ENCODE data around the gene ERBB2. TPM values are rescaled to one million over a fixed set of nuclear protein-coding genes. Genes with fewer than 3 reads are reported as not detected.
"Not testable (repeated sequence)": the region's sequence is repeated elsewhere in the genome, so short reads cannot be mapped to it uniquely, and the experiment has no call there.

The ERBB2 gene
- polyA plus RNA-seq, 3 donors: 0.17 to 0.73 TPM; not detected in 1

DNA sequence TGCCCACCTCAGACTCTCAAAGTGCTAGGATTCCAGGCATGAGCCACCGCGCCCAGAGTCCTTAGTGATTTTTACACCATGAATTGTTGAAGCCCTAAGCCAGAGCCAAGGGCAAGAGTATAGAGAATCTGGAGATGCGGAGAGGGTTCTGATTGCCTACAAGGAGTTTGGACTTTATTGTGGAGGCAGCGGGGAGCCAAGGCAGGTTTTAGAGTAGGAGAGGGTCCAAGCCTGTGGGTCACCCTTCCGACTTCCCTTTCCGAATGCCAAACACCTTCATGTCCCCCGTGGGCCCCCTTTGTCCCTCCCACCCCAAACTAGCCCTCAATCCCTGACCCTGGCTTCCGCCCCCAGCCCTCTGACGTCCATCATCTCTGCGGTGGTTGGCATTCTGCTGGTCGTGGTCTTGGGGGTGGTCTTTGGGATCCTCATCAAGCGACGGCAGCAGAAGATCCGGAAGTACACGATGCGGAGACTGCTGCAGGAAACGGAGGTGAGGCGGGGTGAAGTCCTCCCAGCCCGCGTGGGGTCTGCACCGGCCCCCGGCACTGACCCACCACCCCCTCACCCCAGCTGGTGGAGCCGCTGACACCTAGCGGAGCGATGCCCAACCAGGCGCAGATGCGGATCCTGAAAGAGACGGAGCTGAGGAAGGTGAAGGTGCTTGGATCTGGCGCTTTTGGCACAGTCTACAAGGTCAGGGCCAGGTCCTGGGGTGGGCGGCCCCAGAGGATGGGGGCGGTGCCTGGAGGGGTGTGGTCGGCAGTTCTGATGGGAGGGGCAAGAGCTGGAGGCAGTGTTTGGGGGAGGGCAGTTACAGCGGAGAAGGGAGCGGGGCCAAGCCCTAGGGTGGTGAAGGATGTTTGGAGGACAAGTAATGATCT lies 23.3 kb downstream of the ERBB2 start:
- no peak for DNase-seq
- Histone ChIP-seq H3K36me3 (replicated peaks in 1 of 2; ENCODE audit: control insufficient read depth in 1 of 2, insufficient read depth in 2 of 2, low read length in 2 of 2) (peaks cover 10 to 18% of the 10 kb centered on the region in 2 donors), H2AFZ (ENCODE audit: insufficient read depth, low read depth, low read length, poor library complexity, severe bottlenecking) (no peak overlapping the region), H3K4me2 (replicated peaks; ENCODE audit: extremely low read depth, low read length, poor library complexity, severe bottlenecking) (no peak overlapping the region), H3K4me1 (ENCODE audit: control insufficient read depth in 1 of 2, insufficient read depth in 2 of 2, low read length in 2 of 2) (peaks cover 0 to 4% of the 10 kb centered on the region in 2 donors), H3K27me3 (ENCODE audit: control insufficient read depth in 2 of 2, insufficient read depth in 2 of 2, low read length in 2 of 2) (no peaks in the 10 kb centered on the region), H3K27ac (ENCODE audit: low read depth in 1 of 2, low read length in 2 of 2) (no peak overlapping the region), H4K20me1 (ENCODE audit: insufficient read depth, low read length) (no peaks in the 10 kb centered on the region), H3K9me3 (replicated peaks in 1 of 2; ENCODE audit: control insufficient read depth in 1 of 2, insufficient read depth in 1 of 2, low read length in 2 of 2) (no peaks in the 10 kb centered on the region), H3K9ac (ENCODE audit: insufficient read depth, low read length, poor library complexity, severe bottlenecking) (no peak overlapping the region), H3K79me2 (ENCODE audit: insufficient read depth, low read length) (no peaks in the 10 kb centered on the region), H3K4me3 (replicated peaks in 1 of 3; ENCODE audit: low read depth in 2 of 3, low read length in 3 of 3) (no peak overlapping the region)
- Mint-ChIP-seq H3K36me3 (peaks cover 16 to 25% of the 10 kb centered on the region in 2 donors), H3K9me3 (peaks cover 0 to 2% (median 0%) of the 10 kb centered on the region in 7 donors), H3K4me1 (peaks cover 3% of the 10 kb centered on the region), H3K27me3 (ENCODE audit: low read depth in 3 of 3) (peaks cover 0 to 5% (median 1%) of the 10 kb centered on the region in 3 donors), H3K27ac (peak overlapping the region in 1 of 7 donors; percentile 66), H3K4me3 (no peak overlapping the region)
- intact Hi-C loops (cut with micrococcal nuclease): no loop called here
- no peak for TF ChIP-seq CTCF (IDR thresholded peaks at IDR 0.05)
- 93% methylated on average over 18 of the region's 34 CpGs for WGBS (ENCODE audit: insufficient coverage)

DNA sequence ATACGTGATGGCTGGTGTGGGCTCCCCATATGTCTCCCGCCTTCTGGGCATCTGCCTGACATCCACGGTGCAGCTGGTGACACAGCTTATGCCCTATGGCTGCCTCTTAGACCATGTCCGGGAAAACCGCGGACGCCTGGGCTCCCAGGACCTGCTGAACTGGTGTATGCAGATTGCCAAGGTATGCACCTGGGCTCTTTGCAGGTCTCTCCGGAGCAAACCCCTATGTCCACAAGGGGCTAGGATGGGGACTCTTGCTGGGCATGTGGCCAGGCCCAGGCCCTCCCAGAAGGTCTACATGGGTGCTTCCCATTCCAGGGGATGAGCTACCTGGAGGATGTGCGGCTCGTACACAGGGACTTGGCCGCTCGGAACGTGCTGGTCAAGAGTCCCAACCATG lies 24.9 kb downstream of the ERBB2 start:
- Mint-ChIP-seq H3K4me3 (no peak overlapping the region), H3K27me3 (ENCODE audit: low read depth in 3 of 3) (peaks cover 0 to 5% (median 1%) of the 10 kb centered on the region in 3 donors), H3K4me1 (peaks cover 6% of the 10 kb centered on the region), H3K9me3 (peaks cover 0 to 2% (median 0%) of the 10 kb centered on the region in 7 donors), H3K27ac (no peak overlapping the region), H3K36me3 (peaks cover 26 to 38% of the 10 kb centered on the region in 2 donors)
- Histone ChIP-seq H3K79me2 (ENCODE audit: insufficient read depth, low read length) (peaks cover 5% of the 10 kb centered on the region), H2AFZ (ENCODE audit: insufficient read depth, low read depth, low read length, poor library complexity, severe bottlenecking) (no peak overlapping the region), H3K4me1 (ENCODE audit: control insufficient read depth in 1 of 2, insufficient read depth in 2 of 2, low read length in 2 of 2) (peaks cover 6 to 9% of the 10 kb centered on the region in 2 donors), H3K9ac (ENCODE audit: insufficient read depth, low read length, poor library complexity, severe bottlenecking) (no peak overlapping the region), H3K4me3 (replicated peaks in 1 of 3; ENCODE audit: low read depth in 2 of 3, low read length in 3 of 3) (no peak overlapping the region), H3K4me2 (replicated peaks; ENCODE audit: extremely low read depth, low read length, poor library complexity, severe bottlenecking) (no peak overlapping the region), H3K27ac (ENCODE audit: low read depth in 1 of 2, low read length in 2 of 2) (no peak overlapping the region), H3K9me3 (replicated peaks in 1 of 2; ENCODE audit: control insufficient read depth in 1 of 2, insufficient read depth in 1 of 2, low read length in 2 of 2) (no peaks in the 10 kb centered on the region), H4K20me1 (ENCODE audit: insufficient read depth, low read length) (no peaks in the 10 kb centered on the region), H3K27me3 (ENCODE audit: control insufficient read depth in 2 of 2, insufficient read depth in 2 of 2, low read length in 2 of 2) (no peaks in the 10 kb centered on the region), H3K36me3 (replicated peaks in 1 of 2; ENCODE audit: control insufficient read depth in 1 of 2, insufficient read depth in 2 of 2, low read length in 2 of 2) (peaks cover 19 to 31% of the 10 kb centered on the region in 2 donors)
- intact Hi-C loops (cut with micrococcal nuclease): loop anchor here in 1 of 2 donors (5.0 kb wide), 1 partner anchor 37 kb away; the partner anchor contains the start of gene PGAP3
- 96% methylated on average over 8 of the region's 13 CpGs for WGBS (ENCODE audit: insufficient coverage)
- no peak for DNase-seq
- no peak for TF ChIP-seq CTCF (IDR thresholded peaks at IDR 0.05)

DNA sequence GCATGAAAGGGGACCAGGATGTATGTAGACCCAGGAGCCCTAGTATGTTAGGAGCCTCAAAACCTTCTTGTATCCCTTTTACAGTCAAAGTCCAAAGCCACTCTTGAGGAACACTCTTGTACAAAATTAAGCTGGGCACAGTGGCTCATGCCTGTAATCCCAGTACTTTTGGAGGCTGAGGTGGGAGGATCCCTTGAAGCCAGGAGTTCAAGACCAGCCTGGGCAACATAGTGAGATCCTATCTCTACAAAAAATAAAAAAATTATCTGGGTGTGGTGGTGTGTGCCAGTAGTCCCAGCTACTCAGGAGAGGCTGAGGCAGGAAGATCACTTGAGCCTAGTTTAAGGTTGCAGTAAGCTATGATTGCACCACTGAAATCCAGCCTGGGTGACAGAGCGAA lies 26.1 kb downstream of the ERBB2 start:
- not testable (repeated sequence) for H4K20me1 ChIP-seq (ENCODE audit: insufficient read depth, low read length); H2AFZ ChIP-seq (ENCODE audit: insufficient read depth, low read depth, low read length, poor library complexity, severe bottlenecking); H3K4me1 Mint-ChIP-seq; H3K4me3 ChIP-seq (replicated peaks in 1 of 3; ENCODE audit: low read depth in 2 of 3, low read length in 3 of 3); H3K9ac ChIP-seq (ENCODE audit: insufficient read depth, low read length, poor library complexity, severe bottlenecking); DNase-seq; H3K27ac ChIP-seq (ENCODE audit: low read depth in 1 of 2, low read length in 2 of 2); H3K27me3 ChIP-seq (ENCODE audit: control insufficient read depth in 2 of 2, insufficient read depth in 2 of 2, low read length in 2 of 2); H3K79me2 ChIP-seq (ENCODE audit: insufficient read depth, low read length); H3K4me2 ChIP-seq (replicated peaks; ENCODE audit: extremely low read depth, low read length, poor library complexity, severe bottlenecking); H3K27me3 Mint-ChIP-seq (ENCODE audit: low read depth in 3 of 3); H3K9me3 ChIP-seq (replicated peaks in 1 of 2; ENCODE audit: control insufficient read depth in 1 of 2, insufficient read depth in 1 of 2, low read length in 2 of 2); H3K4me3 Mint-ChIP-seq; H3K9me3 Mint-ChIP-seq
- peak overlapping the region in 4 of 7 donors; percentile 5 to 67 (median 30) for H3K27ac Mint-ChIP-seq
- Histone ChIP-seq H3K4me1 (ENCODE audit: control insufficient read depth in 1 of 2, insufficient read depth in 2 of 2, low read length in 2 of 2) (peaks cover 9 to 13% of the 10 kb centered on the region in 2 donors), H3K36me3 (replicated peaks in 1 of 2; ENCODE audit: control insufficient read depth in 1 of 2, insufficient read depth in 2 of 2, low read length in 2 of 2) (peaks cover 19 to 31% of the 10 kb centered on the region in 2 donors)
- no CpG with 5 or more reads among the region's 1 CpG for WGBS (ENCODE audit: insufficient coverage)
- H3K36me3 Mint-ChIP-seq: peaks cover 26 to 38% of the 10 kb centered on the region in 2 donors
- intact Hi-C loops (cut with micrococcal nuclease): loop anchor here in 1 of 2 donors (5.0 kb wide), 1 partner anchor 39 kb away; the partner anchor contains the start of gene PGAP3

Measured in CD14-positive monocyte (primary cell).